H1 (cell line): ENCODE data around the gene BMERB1. TPM values are rescaled to one million over a fixed set of nuclear protein-coding genes. Genes with fewer than 3 reads are reported as not detected.

ENCODE experiments used
- TBP ChIP-seq: IDR thresholded peaks from 2 replicates; pipeline ENCODE4 v1.6.1; 2011; ENCODE audit warnings: low read depth, low read length, improper control_type of control experiment
- polyA plus RNA-seq, 7 experiments: library from polyadenylated mRNA; depleted of rRNA in 3 of 7; stranded (reverse) in 5 of 7; unstranded in 2 of 7; fragments of >200 nt in 5 of 7; fragments of 200-250 nt in 2 of 7; gene quantifications; 1 replicate in 5 of 7; 2 replicates in 1 of 7; 4 replicates in 1 of 7; pipeline versions ENCODE4 v1.2.1 to v1.2.3, GENCODE V29; 2011 to 2013; ENCODE audit warnings: missing spikeins in 2 of 7, mixed read lengths in 2 of 7
- total RNA-seq: library from RNA; stranded (reverse); fragmentation: NEBNext Ultra II Directional; extraction: Animal tissue kit (Norgen Biotek cat#: 25700); gene quantifications from 2 replicates; pipeline ENCODE4 v1.2.1, GENCODE V29; 2021

BMERB1 gene
- total and polyA plus RNA-seq, 2 of the 8 experiments (the other 6 are each of a cell fraction or from before 2014, with no cell fraction given) = 23.5 to 27.1 TPM

- no peak for TF ChIP-seq TBP
Measured at GRCh38 chr16:15398618-15399316, 35.6 kb upstream of the BMERB1 start (continued).
